Duodenal mucosa (tissue), 2 donors: ENCODE data around the gene RBM8A.

ENCODE experiments used
- H3K27ac ChIP-seq: one replicate; pipeline ENCODE4 v1.7.0; 2013; ENCODE audit warnings: low read depth, low read length
- H3K27me3 ChIP-seq, 2 donors: one replicate each; pipeline ENCODE4 v1.7.0; 2013; ENCODE audit warnings: low read length in 2 of 2, control low read depth in 1 of 2; ENCODE audit not compliant: insufficient read depth in 2 of 2, control insufficient read depth in 1 of 2
- H3K36me3 ChIP-seq, 2 donors: one replicate each; pipeline ENCODE4 v1.7.0; 2013; ENCODE audit warnings: low read length in 2 of 2, control low read depth in 1 of 2; ENCODE audit not compliant: insufficient read depth in 2 of 2, control insufficient read depth in 1 of 2
- H3K4me1 ChIP-seq, 2 donors: one replicate each; pipeline ENCODE4 v1.7.0; 2013; ENCODE audit warnings: low read length in 2 of 2, control low read depth in 1 of 2; ENCODE audit not compliant: insufficient read depth in 2 of 2, control insufficient read depth in 1 of 2
- H3K4me3 ChIP-seq, 2 donors: one replicate each; pipeline ENCODE4 v1.7.0; 2013; ENCODE audit warnings: low read length in 2 of 2, low read depth in 1 of 2
- H3K9ac ChIP-seq, 2 donors: one replicate each; pipeline ENCODE4 v1.7.0; 2013; ENCODE audit warnings: low read length in 2 of 2, low read depth in 1 of 2
- H3K9me3 ChIP-seq, 2 donors: one replicate each; pipeline ENCODE4 v1.7.0; 2013; ENCODE audit warnings: low read length in 2 of 2, control low read depth in 1 of 2; ENCODE audit not compliant: control insufficient read depth in 1 of 2

Gene RBM8A

DNA sequence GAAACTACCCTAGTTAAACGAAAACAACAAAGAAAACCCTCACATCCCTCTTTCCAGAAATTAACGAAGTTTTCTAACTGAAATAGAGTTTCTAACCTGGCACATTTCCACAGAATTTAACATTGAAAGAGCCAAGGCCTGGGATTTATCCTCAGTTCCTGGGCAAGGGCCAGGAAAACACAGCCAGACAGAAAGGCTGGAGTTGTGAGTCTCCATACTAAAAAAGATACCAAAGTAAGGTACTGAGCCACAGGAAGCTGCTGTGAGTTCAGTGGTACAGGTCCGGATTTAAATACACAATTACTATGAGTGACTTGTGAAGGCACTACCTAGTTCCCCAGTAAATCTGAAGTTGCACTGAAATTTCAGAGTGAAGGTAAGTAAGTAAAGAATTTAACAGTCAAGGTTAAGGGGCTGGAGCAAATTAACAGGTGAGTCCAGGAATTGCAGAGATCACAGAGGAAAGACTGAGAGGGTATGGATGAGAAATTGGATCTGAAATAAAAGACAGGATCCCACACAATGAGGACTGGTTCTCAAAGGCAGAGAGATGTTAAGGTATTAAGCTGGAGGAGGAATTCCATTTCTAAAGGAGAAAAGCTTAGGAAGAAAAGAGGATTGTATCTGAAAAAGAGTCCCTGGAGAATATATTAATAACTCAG, 29.6 kb upstream of the RBM8A start:
- H3K9ac ChIP-seq = peak overlapping the region; percentile 52 to 53
- H3K27ac ChIP-seq = peak overlapping the region; percentile 47
- peak overlapping the region; percentile 62 to 67 for H3K4me3 ChIP-seq
- H3K27me3 ChIP-seq = peaks cover 16 to 28% of the 10 kb centered on the region in 2 donors
- H3K9me3 ChIP-seq = no peaks in the 10 kb centered on the region
- peaks cover 31 to 54% of the 10 kb centered on the region in 2 donors for H3K4me1 ChIP-seq
- H3K36me3 ChIP-seq = no peaks in the 10 kb centered on the region

DNA sequence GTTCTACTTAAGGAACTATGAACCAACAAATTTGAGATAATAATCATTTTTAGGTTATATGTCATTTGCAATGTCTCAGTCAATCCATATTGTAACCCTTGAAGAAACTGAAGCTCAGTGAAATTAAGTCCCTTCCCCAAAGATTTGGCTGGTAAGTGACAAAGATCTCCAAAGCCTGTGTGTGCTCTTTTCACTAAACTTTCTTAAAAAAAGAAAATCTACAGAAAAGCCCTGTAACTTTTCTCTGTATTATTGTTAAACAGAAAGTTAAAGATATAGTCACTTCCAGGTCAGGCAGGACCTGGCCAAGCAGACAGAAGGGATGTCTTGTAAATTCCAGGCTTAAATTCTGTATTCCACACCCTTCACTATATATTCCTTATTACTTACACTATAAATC, 29.1 kb upstream of the RBM8A start:
- Histone ChIP-seq H3K4me1 (peaks cover 25 to 48% of the 10 kb centered on the region in 2 donors), H3K4me3 (peak overlapping the region; percentile 62 to 67), H3K27ac (peak overlapping the region; percentile 47), H3K9ac (peak overlapping the region; percentile 52 to 53), H3K36me3 (no peaks in the 10 kb centered on the region), H3K9me3 (no peaks in the 10 kb centered on the region), H3K27me3 (peaks cover 11 to 22% of the 10 kb centered on the region in 2 donors)

DNA sequence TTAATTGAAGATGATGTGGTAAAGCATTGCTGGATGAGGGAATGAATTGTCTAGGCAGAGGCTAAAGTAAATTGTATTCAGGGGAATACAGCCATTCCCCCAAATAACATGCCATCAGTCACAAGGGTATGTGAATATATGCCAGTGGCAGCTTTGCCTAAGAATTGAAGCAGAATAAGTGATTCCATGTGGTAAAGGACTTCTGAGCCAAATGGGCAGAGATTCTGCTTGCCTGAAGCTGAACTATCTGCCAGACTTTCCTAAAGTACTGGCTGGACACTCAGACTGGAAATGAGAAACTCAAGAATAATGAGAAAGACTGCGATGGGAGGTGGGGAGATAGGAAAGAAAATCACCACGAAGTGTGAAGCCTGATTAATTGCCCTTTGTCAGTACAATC, 28.2 kb upstream of the RBM8A start:
- H3K27ac ChIP-seq = no peak overlapping the region
- peak overlapping the region in 1 of 2 donors; percentile 17 for H3K4me3 ChIP-seq
- peaks cover 3 to 13% of the 10 kb centered on the region in 2 donors for H3K27me3 ChIP-seq
- no peaks in the 10 kb centered on the region for H3K9me3 ChIP-seq
- no peak overlapping the region for H3K9ac ChIP-seq
- H3K4me1 ChIP-seq = peaks cover 18 to 39% of the 10 kb centered on the region in 2 donors
- H3K36me3 ChIP-seq = no peaks in the 10 kb centered on the region

DNA sequence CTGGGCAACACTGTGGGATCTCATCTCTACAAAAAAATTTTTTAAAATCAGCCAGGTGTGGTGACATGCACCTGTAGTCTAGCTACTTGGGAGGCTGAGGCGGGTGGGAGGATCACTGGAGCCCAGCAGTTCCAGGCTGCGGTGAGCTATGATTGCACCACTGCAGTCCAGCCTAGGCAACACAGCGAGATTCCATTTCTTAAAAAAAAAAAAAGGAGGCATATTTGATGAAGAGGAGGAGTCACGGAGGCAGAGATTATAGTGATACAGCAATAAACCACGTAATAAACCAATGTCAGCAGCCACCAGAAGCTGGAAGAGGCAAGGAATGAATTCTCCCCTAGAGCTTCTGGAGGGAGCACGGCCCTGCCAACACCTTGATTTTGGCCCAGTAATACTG, 26.6 kb upstream of the RBM8A start:
- Histone ChIP-seq H3K27ac (no peak overlapping the region), H3K9ac (no peak overlapping the region), H3K9me3 (no peaks in the 10 kb centered on the region), H3K4me3 (no peak overlapping the region), H3K4me1 (peaks cover 18 to 30% of the 10 kb centered on the region in 2 donors), H3K27me3 (peaks cover 0 to under 1% of the 10 kb centered on the region in 2 donors), H3K36me3 (no peaks in the 10 kb centered on the region)

DNA sequence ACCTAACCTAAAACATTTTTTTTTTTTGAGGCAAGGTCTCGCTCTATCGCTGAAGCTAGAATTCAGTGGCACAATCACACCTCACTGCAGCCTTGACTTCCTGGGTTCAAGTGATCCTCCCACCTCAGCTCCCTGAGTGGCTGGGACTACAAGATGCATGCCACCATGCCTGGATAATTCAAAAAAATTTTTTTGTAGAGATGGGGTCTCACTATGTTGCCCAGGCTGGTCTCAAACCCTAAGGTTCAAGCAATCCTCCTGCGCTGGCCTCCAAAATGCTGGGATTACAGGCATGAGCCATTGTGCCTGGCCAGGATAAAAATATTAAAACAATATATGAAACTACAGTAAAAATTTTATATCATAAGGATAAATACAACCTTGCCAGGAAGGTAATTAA, 25.6 kb upstream of the RBM8A start:
- no peak overlapping the region for H3K4me3 ChIP-seq
- H3K36me3 ChIP-seq = no peaks in the 10 kb centered on the region
- H3K9me3 ChIP-seq = no peaks in the 10 kb centered on the region
- peaks cover 12 to 23% of the 10 kb centered on the region in 2 donors for H3K4me1 ChIP-seq
- no peak overlapping the region for H3K9ac ChIP-seq
- no peak overlapping the region for H3K27ac ChIP-seq
- no peaks in the 10 kb centered on the region for H3K27me3 ChIP-seq

DNA sequence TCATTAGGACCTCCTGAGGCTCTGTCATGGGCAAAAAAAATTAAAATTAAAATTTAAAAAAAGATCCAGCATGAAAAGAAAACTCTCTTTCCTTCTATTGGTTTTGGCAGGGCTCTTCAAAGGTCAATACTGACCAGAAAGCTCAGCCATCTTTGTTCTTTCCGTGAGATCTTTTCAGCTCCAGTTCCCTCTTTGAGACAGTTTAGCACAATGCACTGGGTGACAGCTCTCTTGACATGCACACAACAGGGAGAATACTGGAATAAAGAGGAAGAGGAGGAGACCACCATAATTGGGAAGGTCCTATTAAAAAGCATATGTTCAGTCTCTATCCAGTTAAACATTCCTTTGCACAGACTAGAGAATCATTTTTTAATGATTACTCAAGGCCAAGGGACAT, 24.2 kb upstream of the RBM8A start:
- Histone ChIP-seq H3K9me3 (no peaks in the 10 kb centered on the region), H3K27me3 (no peaks in the 10 kb centered on the region), H3K4me3 (no peak overlapping the region), H3K4me1 (peaks cover 13 to 19% of the 10 kb centered on the region in 2 donors), H3K36me3 (no peaks in the 10 kb centered on the region), H3K27ac (no peak overlapping the region), H3K9ac (no peak overlapping the region)

DNA sequence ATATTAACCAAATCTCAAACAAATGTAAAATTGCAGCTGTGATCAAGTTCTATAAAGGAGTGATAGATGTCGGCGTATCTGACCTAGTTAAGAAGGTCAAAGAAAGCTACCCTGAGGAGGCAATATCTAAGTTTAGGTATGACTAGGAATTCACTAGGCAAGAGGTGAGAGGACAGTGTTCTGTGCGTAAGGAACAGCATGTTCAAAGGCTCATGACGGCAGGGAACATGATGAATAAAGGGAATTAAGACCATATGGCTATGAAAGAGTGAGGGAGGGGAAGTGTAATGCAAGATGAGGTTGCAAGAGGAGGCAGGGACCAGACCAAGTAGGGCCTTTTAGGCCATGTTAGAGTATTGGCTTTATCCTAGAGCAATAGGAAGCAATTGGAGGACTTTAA, 21.9 kb upstream of the RBM8A start:
- Histone ChIP-seq H3K4me1 (peaks cover 5 to 8% of the 10 kb centered on the region in 2 donors), H3K9me3 (no peaks in the 10 kb centered on the region), H3K9ac (no peak overlapping the region), H3K27ac (no peak overlapping the region), H3K27me3 (no peaks in the 10 kb centered on the region), H3K4me3 (no peak overlapping the region), H3K36me3 (peaks cover 0 to 2% of the 10 kb centered on the region in 2 donors)

DNA sequence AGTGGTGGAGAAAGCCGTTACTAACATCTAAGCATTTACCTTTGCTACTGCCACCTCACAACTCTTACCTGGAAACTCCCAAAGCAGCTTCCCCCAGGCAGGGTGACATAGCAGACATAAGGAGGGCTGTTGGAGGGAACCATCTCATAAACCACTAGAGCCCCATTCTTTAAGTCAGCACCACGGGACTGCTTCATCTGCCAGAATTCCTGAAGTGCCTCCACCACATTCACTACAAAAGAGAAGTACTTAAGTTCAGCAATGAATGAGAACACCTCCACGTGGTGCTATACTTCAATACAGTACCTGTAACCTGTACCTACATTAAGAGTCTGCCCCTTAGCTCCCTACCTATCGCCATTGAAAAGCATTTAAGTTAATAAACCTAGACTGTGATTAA, 20.3 kb upstream of the RBM8A start:
- peaks cover 0 to 4% of the 10 kb centered on the region in 2 donors for H3K36me3 ChIP-seq
- H3K27me3 ChIP-seq = no peaks in the 10 kb centered on the region
- H3K4me1 ChIP-seq = peaks cover 7 to 9% of the 10 kb centered on the region in 2 donors
- H3K9me3 ChIP-seq = no peaks in the 10 kb centered on the region
- no peak overlapping the region for H3K27ac ChIP-seq
- H3K9ac ChIP-seq = no peak overlapping the region
- H3K4me3 ChIP-seq = no peak overlapping the region

DNA sequence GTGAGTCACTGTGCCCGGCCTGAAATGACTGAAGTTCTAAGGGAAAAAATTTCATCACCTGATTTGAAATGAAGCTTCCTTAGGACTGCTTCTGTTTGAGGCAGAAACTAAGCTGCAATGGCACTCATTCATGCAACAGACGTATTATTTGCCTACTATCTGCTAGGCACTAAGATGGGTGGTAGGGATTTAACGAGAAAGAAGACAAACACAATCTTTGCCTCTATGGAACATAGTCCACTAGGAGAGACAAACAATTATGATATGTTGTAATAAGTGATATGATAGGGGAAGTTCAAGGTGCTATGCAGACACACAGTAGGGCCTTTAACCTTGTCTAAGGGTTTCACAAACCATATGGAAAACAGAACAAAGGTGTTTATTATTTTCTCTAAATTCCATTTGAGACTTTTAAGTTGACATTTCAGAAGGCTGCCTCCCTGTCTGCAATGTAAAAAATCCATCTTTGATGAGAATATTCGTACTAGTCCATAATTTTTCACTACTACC, 19.2 kb upstream of the RBM8A start:
- Histone ChIP-seq H3K9ac (no peak overlapping the region), H3K9me3 (no peaks in the 10 kb centered on the region), H3K4me3 (no peak overlapping the region), H3K27ac (no peak overlapping the region), H3K4me1 (peaks cover 7 to 9% of the 10 kb centered on the region in 2 donors), H3K27me3 (no peaks in the 10 kb centered on the region), H3K36me3 (peaks cover 0 to 4% of the 10 kb centered on the region in 2 donors)

DNA sequence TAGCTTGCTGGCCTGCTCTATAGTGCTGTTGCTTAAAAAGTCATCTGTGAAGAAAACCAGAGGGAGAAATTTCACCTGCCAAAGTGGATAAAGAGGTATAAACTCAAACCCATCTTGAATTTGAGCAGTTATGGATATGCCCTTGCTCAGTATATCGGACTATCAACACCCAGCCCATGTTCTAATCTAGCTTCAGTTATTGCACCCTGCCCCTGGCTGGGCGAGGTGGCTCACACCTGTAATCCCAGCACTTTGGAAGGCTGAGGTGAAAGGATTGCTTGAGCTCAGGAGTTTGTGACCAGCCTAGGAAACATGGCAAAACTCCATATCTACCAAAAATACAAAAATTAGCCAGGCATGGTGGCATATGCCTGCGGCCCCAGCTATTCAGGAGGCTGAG, 17.2 kb upstream of the RBM8A start:
- Histone ChIP-seq H3K9ac (no peak overlapping the region), H3K27ac (no peak overlapping the region), H3K36me3 (peaks cover 0 to 4% of the 10 kb centered on the region in 2 donors)

More for the DNA sequence above, 17.2 kb upstream of the RBM8A start:
- H3K27me3 ChIP-seq = no peaks in the 10 kb centered on the region
- no peak overlapping the region for H3K4me3 ChIP-seq
- no peaks in the 10 kb centered on the region for H3K9me3 ChIP-seq
- H3K4me1 ChIP-seq = peaks cover 7 to 9% of the 10 kb centered on the region in 2 donors
